ENCODE measurements around the gene IMP3. TPM values are rescaled to one million over a fixed set of nuclear protein-coding genes. Genes with fewer than 3 reads are reported as not detected.

Gene IMP3
- total RNA-seq, 1 experiment from 2014 or later: 79.9 TPM

- peak overlapping the region; percentile 68 for H3K9ac ChIP-seq (ENCODE audit: low read length)
- POLR2A ChIA-PET: interaction anchor here (0.7 to 1.9 kb wide), 5 partner anchors 10 to 293 kb away, joined by 4 to 8 read pairs (median 5); partner anchors contain the start of genes IMP3, MAN2C1, SIN3A and SNX33
- H3K79me2 ChIP-seq (ENCODE audit: insufficient read depth, low read length): no peaks in the 10 kb centered on the region
- H3K27ac ChIP-seq (ENCODE audit: low read depth, low read length): peak overlapping the region; percentile 64
- RAD21 ChIA-PET (ENCODE audit: low non-redundant PET in 1 of 2, low total read pairs in 2 of 2, uncharacterized antibody in 2 of 2, unreplicated experiment in 2 of 2): no interaction called here
- H2AFZ ChIP-seq (ENCODE audit: low read depth, low read length, poor library complexity, severe bottlenecking): no peak overlapping the region
- H3K36me3 ChIP-seq (ENCODE audit: control insufficient read depth in 1 of 2, insufficient read depth in 2 of 2, low read length in 2 of 2): peaks cover 0 to 2% of the 10 kb centered on the region in 2 experiments; a peak in 1 of 4 replicates
- ATAC-seq (peak; percentile 97), DNase-seq (ENCODE audit: low read depth, low spot score) (no peak)
- H3K9me3 ChIP-seq (ENCODE audit: control insufficient read depth in 1 of 2, insufficient read depth in 1 of 2, low read depth in 1 of 2, low read length in 2 of 2): no peaks in the 10 kb centered on the region
- H3K4me3 ChIP-seq (replicated peaks in 1 of 2; ENCODE audit: low read depth in 1 of 2, low read length in 2 of 2): 0 out of 4 replicates have a peak overlapping the region, but pooled peaks of 1 of the 2 experiments have one; percentile 3
- TF ChIP-seq YY1 (IDR thresholded peaks at IDR 0.05; ENCODE audit: extremely low read depth, insufficient replicate concordance, low read depth, low read length) (peak; percentile 4), ELF1 (IDR thresholded peaks at IDR 0.05; ENCODE audit: borderline replicate concordance, low read depth) (no peak), SRF (IDR thresholded peaks at IDR 0.05; ENCODE audit: low read depth) (no peak), ZFX (IDR thresholded peaks at IDR 0.05) (no peak), POLR2AphosphoS5 (IDR thresholded peaks at IDR 0.05; ENCODE audit: low read depth, low read length) (peak; percentile 67)
- no peaks in the 10 kb centered on the region for H3K27me3 ChIP-seq (ENCODE audit: insufficient read depth, low read length)
- peak overlapping the region; percentile 63 for H3K4me2 ChIP-seq (ENCODE audit: low read length)
- no TSS peak for BruUV-seq (replicated peaks)
- H3K9me2 ChIP-seq (ENCODE audit: insufficient read depth): no peaks in the 10 kb centered on the region
- CTCF ChIA-PET: interaction anchor here (1.3 to 1.5 kb wide), 2 partner anchors 14 to 293 kb away, joined by 4 to 7 read pairs; partner anchors contain the start of genes MAN2C1 and SNX33
- peaks cover 28 to 55% of the 10 kb centered on the region in 2 experiments for H3K4me1 ChIP-seq (ENCODE audit: control insufficient read depth in 1 of 2, insufficient read depth in 2 of 2, low read length in 2 of 2)
- no peaks in the 10 kb centered on the region for H4K20me1 ChIP-seq (ENCODE audit: insufficient read depth)
- intact Hi-C loops (cut with micrococcal nuclease): no loop called here
These were observed 21.2 kb upstream of the IMP3 start for GRCh38 chr15:75661100-75661755.

- Histone ChIP-seq H3K4me2 (ENCODE audit: low read length) (peak overlapping the region; percentile 63), H3K27ac (ENCODE audit: low read depth, low read length) (peak overlapping the region; percentile 52), H4K20me1 (ENCODE audit: insufficient read depth) (no peaks in the 10 kb centered on the region), H3K36me3 (ENCODE audit: control insufficient read depth in 1 of 2, insufficient read depth in 2 of 2, low read length in 2 of 2) (peaks cover 0 to 2% of the 10 kb centered on the region in 2 experiments; a peak in 1 of 4 replicates), H3K79me2 (ENCODE audit: insufficient read depth, low read length) (peaks cover 3% of the 10 kb centered on the region; the same call in 1 of the 2 replicates), H3K27me3 (ENCODE audit: insufficient read depth, low read length) (no peaks in the 10 kb centered on the region), H2AFZ (ENCODE audit: low read depth, low read length, poor library complexity, severe bottlenecking) (no peak overlapping the region), H3K9me2 (ENCODE audit: insufficient read depth) (no peaks in the 10 kb centered on the region), H3K9ac (ENCODE audit: low read length) (peak overlapping the region; percentile 68), H3K4me3 (replicated peaks in 1 of 2; ENCODE audit: low read depth in 1 of 2, low read length in 2 of 2) (no peak overlapping the region), H3K4me1 (ENCODE audit: control insufficient read depth in 1 of 2, insufficient read depth in 2 of 2, low read length in 2 of 2) (peaks cover 19 to 43% of the 10 kb centered on the region in 2 experiments), H3K9me3 (ENCODE audit: control insufficient read depth in 1 of 2, insufficient read depth in 1 of 2, low read depth in 1 of 2, low read length in 2 of 2) (no peaks in the 10 kb centered on the region)
- no peak for TF ChIP-seq CTCF (IDR thresholded peaks at IDR 0.05 in 2 of 3, conservative IDR thresholded peaks at IDR 0.05 in 1 of 3; ENCODE audit: borderline replicate concordance in 1 of 3, insufficient read depth in 1 of 3, low read depth in 2 of 3, low read length in 2 of 3)
- no peak for TF ChIP-seq ZFX (IDR thresholded peaks at IDR 0.05)
- TF ChIP-seq JUND (IDR thresholded peaks at IDR 0.05): no peak
- TF ChIP-seq YY1 (IDR thresholded peaks at IDR 0.05; ENCODE audit: extremely low read depth, insufficient replicate concordance, low read depth, low read length): no peak
- no peak for TF ChIP-seq TCF7L2 (IDR thresholded peaks at IDR 0.05; ENCODE audit: borderline replicate concordance, extremely low read depth, insufficient read depth, insufficient read length)
- no peak for TF ChIP-seq EZH2phosphoT487 (IDR thresholded peaks at IDR 0.05; ENCODE audit: borderline replicate concordance)
- TF ChIP-seq POLR2AphosphoS5 (IDR thresholded peaks at IDR 0.05; ENCODE audit: low read depth, low read length): no peak; the same call in 1 of the 2 replicates
- TF ChIP-seq CEBPB (IDR thresholded peaks at IDR 0.05; ENCODE audit: low read depth): no peak
- TF ChIP-seq SIN3A (IDR thresholded peaks at IDR 0.05; ENCODE audit: low read depth): no peak
- TF ChIP-seq SRF (IDR thresholded peaks at IDR 0.05; ENCODE audit: low read depth): no peak
- POLR2A ChIA-PET: interaction anchor here (1.6 to 1.9 kb wide), 2 partner anchors 13 to 292 kb away, joined by 5 to 8 read pairs; partner anchors contain the start of genes MAN2C1 and SNX33
- DNase-seq (ENCODE audit: low read depth, low spot score) (no peak), ATAC-seq (no peak)
- intact Hi-C loops (cut with micrococcal nuclease): no loop called here
- RAD21 ChIA-PET (ENCODE audit: low non-redundant PET in 1 of 2, low total read pairs in 2 of 2, uncharacterized antibody in 2 of 2, unreplicated experiment in 2 of 2): no interaction called here
- BruUV-seq (replicated peaks): no TSS peak
- CTCF ChIA-PET: interaction anchor here (1.5 kb wide), 1 partner anchor 12 kb away, joined by 7 read pairs; the partner anchor contains the start of gene SNX33
These were observed 20.1 kb upstream of the IMP3 start for GRCh38 chr15:75659928-75660645.

Measured in HCT116 (cell line).